Stimulated activated CD8-positive, alpha-beta memory T cell treated with anti-CD3 and anti-CD28 coated beads, Interleukin-2, amount 100 ng/mL, for 48 hours (primary cell): Measurements from ENCODE around the gene OR10T2.
"Not testable (repeated sequence)": the region's sequence is repeated elsewhere in the genome, so short reads cannot be mapped to it uniquely, and the experiment has no call there.

Experiments
- DNase-seq, 2 donors: peaks; one replicate each; pipeline ENCODE4 v3.0.0-alpha.2; 2020; ENCODE audit warnings: low read depth in 2 of 2

OR10T2 gene

GRCh38 chr1:158398818-158399514, at the start of gene OR10T2:
Gene OR10T2, minus strand, starts transcription at chr1:158399466. Its CDS starts 0 bp downstream, at chr1:158399466.
- DNase-seq, result no peak

- DNase-seq, result no peak
These were observed 46.1 kb upstream of the OR10T2 start for GRCh38 chr1:158445376-158445775.

GRCh38 chr1:158434741-158435140, 35.5 kb upstream of the OR10T2 start:
- DNase-seq, result no peak

DNA sequence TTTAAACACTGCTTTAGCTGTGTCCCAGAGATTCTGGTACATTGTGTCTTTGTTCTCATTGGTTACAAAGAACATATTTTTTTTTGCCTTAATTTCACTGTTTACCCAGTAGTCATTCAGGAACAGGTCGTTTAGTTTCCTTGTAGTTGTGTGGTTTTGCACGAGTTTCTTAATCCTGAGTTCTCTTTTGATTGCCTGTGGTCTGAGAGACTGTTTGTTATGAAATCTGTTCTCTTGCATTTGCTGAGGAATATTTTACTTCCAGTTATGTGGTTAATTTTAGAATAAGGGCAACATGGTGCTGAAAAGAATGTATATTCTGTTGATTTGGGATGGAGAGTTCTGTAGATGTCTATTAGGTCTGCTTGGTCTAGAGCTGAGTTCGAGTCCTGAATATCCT, 30.9 kb upstream of the OR10T2 start:
- not testable (repeated sequence) for DNase-seq

DNA sequence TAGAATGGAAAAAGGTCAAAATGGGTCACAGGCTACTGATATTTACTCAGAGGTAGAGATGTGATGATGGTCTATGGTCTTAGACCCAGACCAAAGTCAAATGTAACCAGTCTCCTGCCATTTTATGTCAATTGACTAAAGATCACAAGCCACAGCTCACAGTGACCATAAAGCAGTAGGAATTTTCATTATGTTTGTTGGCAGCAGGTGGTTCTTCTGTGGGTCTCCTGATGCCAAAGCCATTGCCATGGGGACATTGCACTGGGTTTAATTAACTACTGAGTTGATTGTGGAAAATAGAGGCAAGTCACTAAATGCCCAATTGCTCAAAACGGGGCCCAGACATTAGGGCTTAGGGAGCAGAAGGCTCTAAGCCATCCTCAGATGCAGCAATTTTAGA, 26.9 kb upstream of the OR10T2 start, which contains the start of gene OR10K2:
OR10K2 (minus strand) TSS at position 101 of the 400 bp plus-strand sequence. CDS start 5,371 bp downstream, outside the sequence.
- no peak for DNase-seq

DNA sequence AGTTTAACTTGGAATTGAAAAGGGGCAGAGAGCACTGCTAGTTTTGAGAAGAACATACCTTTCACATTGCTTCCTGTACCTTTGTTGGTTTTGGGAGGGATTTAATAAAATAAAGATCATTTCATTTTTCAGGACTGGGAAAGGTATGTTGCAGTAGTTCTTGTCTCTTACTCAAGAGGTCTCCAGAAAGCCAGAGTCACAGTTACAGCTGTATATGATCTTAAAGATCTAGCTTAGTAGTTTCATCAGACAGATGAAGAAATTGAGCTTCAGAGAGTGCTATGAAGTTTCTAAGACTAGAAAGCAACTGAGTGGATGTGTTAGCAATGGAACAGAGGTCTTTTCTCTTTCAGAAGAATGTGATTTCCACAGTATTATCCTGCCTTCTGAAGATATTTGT, 25.8 kb upstream of the OR10T2 start:
- no peak for DNase-seq

- DNase-seq, result no peak
These were observed 22.9 kb upstream of the OR10T2 start for GRCh38 chr1:158422212-158422611.

DNA sequence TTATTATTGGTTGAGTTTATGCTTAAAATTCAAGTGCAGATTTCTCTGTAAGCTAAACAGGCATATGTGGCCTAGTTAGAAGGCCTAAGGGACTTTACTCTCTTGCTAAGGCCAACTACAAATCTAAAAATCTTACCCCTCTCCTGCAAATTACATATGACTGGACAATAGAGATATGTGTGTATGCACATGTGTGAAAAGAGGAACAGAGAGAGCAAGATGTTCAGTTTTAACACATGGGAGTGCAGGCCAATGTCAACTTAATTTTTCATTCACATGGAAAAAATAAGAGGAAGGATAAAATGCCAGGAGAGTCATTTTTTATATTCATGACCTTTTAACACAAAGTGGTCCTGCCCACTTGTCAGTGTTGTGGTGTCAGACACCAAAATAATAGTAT, 18.3 kb upstream of the OR10T2 start:
- no peak for DNase-seq

GRCh38 chr1:158414651-158415345, 15.5 kb upstream of the OR10T2 start:
- no peak for DNase-seq

- DNase-seq, result no peak
These were observed 7.8 kb upstream of the OR10T2 start for GRCh38 chr1:158407092-158407491.

- DNase-seq, result no peak
These were observed 1.6 kb upstream of the OR10T2 start for GRCh38 chr1:158400871-158401270.

- DNase-seq, result no peak
These were observed 2.6 kb downstream of the OR10T2 start for GRCh38 chr1:158396646-158397045.

DNA sequence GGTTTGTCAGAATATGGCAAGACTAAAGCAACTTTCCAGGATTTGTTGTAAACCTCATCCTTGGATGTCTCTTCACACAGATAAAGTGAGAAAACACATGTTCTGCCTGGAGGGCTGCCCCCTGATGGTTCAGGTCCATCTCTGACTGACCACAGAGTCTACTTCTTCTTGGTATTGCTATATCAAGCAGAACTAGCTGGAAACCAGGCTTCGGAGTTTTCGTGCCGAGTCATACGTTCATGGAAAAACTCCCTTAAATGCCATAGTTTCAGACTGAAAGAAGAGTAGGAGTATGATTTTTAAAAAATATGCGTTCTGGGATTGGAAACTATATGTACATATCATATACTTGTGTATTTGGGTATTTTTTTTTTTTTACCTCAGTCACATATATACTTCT, 5.8 kb downstream of the OR10T2 start:
- no peak for DNase-seq

- DNase-seq, result no peak
These were observed 8.2 kb downstream of the OR10T2 start for GRCh38 chr1:158391099-158391498.

DNA sequence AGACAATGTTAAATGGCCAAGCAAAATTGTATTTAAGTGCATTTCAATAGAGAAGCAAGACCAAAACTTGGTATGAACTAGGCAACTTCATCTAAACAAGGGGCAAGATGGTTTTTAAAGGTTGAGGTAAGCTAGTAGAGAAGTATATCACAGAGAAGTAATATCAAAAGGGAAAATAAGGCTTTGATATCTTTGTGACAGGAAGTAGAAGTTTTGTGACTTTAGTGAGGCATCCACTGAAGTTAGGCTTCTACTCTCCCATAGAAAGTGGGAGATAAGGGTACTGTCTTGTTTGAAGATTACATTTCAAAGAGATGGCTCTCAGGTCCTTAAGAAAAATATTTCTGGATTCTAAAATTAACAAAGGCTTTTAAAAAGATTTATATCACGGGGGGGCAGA, 8.9 kb downstream of the OR10T2 start:
- no peak for DNase-seq

GRCh38 chr1:158374860-158375259, 24.4 kb downstream of the OR10T2 start:
- no peak for DNase-seq

DNA sequence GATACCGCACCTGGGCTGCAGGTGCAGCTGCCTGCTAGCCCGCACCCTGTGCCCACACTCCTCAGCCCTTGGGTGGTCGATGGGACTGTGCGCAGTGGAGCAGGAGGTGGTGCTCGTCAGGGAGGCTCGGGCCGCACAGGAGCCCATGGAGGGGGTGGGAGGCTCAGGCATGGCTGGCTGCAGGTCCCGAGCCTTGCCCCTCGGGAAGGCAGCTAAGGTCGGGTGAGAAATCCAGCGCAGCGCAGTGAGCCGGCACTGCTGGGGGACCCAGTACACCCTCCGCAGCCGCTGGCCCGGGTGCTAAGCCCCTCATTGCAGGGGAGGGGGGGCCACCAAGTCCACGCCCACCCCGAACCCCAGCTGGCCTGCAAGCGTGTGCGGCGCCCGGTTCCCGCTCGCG, 25.2 kb downstream of the OR10T2 start:
- DNase-seq, result not testable (repeated sequence)

DNA sequence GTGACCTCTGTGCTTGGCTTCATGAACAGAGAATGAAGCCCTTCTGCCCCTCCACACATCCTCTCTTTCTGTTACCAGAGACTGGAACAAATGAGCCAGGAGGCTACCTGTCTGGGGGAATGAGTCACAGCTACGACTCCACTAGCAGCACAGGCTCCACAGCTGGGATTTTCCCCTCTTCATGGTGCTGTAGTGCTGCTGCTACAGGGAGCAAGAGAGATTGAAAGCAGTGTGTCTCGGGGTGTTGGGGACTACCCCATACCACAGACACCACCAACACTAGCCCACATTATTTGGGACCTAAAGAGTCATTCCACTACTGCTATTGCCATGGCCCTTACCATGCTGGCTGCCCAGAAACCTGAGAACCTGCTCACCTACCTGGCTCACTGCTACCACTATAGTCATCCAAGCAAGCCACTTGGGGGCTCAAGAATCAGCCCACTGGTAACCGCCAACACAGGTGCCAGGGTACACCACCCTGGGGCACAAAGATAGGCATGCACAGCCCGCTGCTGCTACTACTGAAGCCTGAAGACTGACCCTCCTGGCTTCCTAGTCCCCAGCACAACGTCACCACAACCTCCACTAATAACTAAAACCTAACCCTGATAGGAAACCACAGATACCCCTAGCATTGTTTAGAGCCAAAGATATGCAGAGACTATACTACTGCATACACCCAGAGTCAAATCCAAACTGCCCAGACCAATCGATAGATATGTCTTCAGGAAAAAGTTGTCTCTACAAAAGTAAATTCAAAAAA, 27.9 kb downstream of the OR10T2 start:
- peak; percentile 6 to 11 for DNase-seq

DNA sequence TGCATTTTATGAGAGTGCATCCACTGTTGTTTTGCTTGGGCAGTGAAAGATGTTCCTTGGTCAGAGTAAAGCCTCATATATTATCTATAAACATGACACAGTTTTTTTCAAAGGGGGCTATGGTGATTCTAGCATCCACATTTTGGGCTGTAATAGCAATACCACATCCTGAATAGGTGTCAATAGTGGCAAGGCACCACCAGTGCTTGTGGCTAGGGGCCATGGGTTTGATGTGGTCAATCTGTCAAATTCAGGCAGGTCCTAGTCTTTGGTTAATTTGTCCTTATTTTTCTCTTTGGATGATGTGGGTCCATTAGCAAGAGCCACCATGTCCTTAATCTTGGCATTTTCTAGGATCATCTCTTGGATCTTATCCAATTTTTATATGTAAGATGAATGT, 32.5 kb downstream of the OR10T2 start:
- DNase-seq, result no peak

DNA sequence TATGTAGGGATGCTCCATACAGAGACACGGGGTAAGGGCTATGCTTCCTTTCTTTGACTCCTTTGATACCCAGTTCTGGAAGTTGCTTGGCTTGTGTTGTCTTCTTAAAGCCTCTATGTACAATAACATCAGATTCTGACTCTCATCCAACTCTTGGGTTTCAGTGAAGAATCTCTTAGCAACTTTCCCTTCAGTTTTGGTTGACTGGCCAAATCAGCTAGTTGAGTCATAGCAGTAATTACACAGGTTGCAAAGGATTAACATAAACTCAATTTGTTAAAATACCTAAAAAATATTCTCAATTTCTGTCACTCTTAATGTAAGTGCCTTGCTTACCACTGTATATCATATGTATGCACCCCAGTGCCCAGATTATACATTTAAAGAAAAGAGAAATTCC, 36.3 kb downstream of the OR10T2 start:
- no peak for DNase-seq

DNA sequence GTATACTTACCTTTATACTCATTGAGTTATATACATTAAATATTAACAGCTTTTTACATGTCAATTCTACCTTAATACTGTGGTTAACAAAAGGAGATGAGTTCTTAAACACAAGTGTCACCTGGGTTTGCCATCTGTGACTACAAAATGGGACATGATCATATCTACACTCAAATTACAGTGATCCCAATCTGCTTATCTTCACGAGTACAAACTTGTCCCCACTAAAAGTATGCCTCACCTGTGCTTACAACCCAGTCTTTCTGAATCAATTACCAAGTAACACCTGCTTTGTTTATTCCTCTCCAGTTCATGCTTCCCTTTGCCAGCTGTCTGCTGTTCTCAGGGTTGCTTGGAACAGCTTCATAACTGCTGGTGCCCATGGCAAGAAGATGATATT, 36.8 kb downstream of the OR10T2 start:
- no peak for DNase-seq

GRCh38 chr1:158357441-158357840, 41.8 kb downstream of the OR10T2 start:
- DNase-seq, result no peak

- no peak for DNase-seq
These were observed 42.6 kb downstream of the OR10T2 start for GRCh38 chr1:158356616-158357015.
